KMS-11 (cell line): Measurements from ENCODE around the gene CUEDC1.

ENCODE experiments used
- H2AFZ ChIP-seq: fragments of 200-600 bp; sonication (generic); 2 replicates; pipeline ENCODE4 v1.6.1; 2016; ENCODE audit warnings: antibody characterized with exemption, mixed run types, low read depth
- H3K27ac ChIP-seq: fragments of 200-600 bp; sonication (generic); 2 replicates; pipeline ENCODE4 v1.6.1; 2016; ENCODE audit warnings: mild to moderate bottlenecking, mixed run types
- H3K27me3 ChIP-seq: fragments of 200-600 bp; sonication (generic); 2 replicates; pipeline ENCODE4 v1.6.1; 2017; ENCODE audit warnings: mild to moderate bottlenecking, low read depth, mixed run types, moderate library complexity; ENCODE audit not compliant: insufficient read depth
- H3K36me3 ChIP-seq: fragments of 200-600 bp; sonication (generic); 2 replicates; pipeline ENCODE4 v1.6.1; 2017; ENCODE audit warnings: mild to moderate bottlenecking, mixed run types; ENCODE audit not compliant: insufficient read depth
- H3K4me1 ChIP-seq: fragments of 200-600 bp; sonication (generic); 2 replicates; pipeline ENCODE4 v1.6.1; 2016; ENCODE audit warnings: mild to moderate bottlenecking, low read depth, mixed run types; ENCODE audit not compliant: poor library complexity, severe bottlenecking
- H3K4me2 ChIP-seq: fragments of 200-600 bp; sonication (generic); 2 replicates; pipeline ENCODE4 v1.7.0; 2016; ENCODE audit warnings: mild to moderate bottlenecking, mixed run types
- H3K4me3 ChIP-seq: fragments of 200-600 bp; sonication (generic); IDR thresholded peaks from 2 replicates; pipeline ENCODE4 v1.6.1; 2017; ENCODE audit warnings: low read depth, low read length, mixed read lengths; ENCODE audit not compliant: insufficient read depth
- H3K79me2 ChIP-seq: fragments of 200-600 bp; sonication (generic); 2 replicates; pipeline ENCODE4 v1.6.1; 2016; ENCODE audit warnings: low read depth, mixed run types; ENCODE audit not compliant: insufficient read depth
- H3K9ac ChIP-seq: fragments of 200-600 bp; sonication (generic); 2 replicates; pipeline ENCODE4 v1.6.1; 2016; ENCODE audit warnings: mild to moderate bottlenecking, mixed run types
- H4K20me1 ChIP-seq: fragments of 200-600 bp; sonication (generic); 2 replicates; pipeline ENCODE4 v1.6.1; 2016; ENCODE audit warnings: mild to moderate bottlenecking, mixed run types; ENCODE audit not compliant: insufficient read depth
- CTCF ChIP-seq: fragments of 200-600 bp; sonication (generic); conservative IDR thresholded peaks from 2 replicates; pipeline ENCODE4 v1.6.1; 2017; ENCODE audit warnings: low read depth, mild to moderate bottlenecking, antibody characterized with exemption, low read length, moderate library complexity, mixed read lengths

The CUEDC1 gene

GRCh38 chr17:57876023-57876865 is 79.0 kb downstream of the CUEDC1 start:
- Histone ChIP-seq H2AFZ (peak overlapping the region; percentile 41), H3K9ac (peak overlapping the region; percentile 82; the same call in 1 of the 2 replicates), H3K4me2 (peak overlapping the region; percentile 98)

GRCh38 chr17:57875290-57876022 is 79.8 kb downstream of the CUEDC1 start:
- Histone ChIP-seq H3K4me3 (peak overlapping the region; percentile 50), H3K4me1 (peaks cover 57% of the 10 kb centered on the region), H3K4me2 (peak overlapping the region; percentile 98)

More at GRCh38 chr17:57876023-57876865, 79.0 kb downstream of the CUEDC1 start:
- Histone ChIP-seq H3K4me1 (peaks cover 57% of the 10 kb centered on the region), H4K20me1 (no peaks in the 10 kb centered on the region), H3K27me3 (no peaks in the 10 kb centered on the region), H3K36me3 (no peaks in the 10 kb centered on the region), H3K27ac (peak overlapping the region; percentile 88), H3K4me3 (no peak overlapping the region), H3K79me2 (no peaks in the 10 kb centered on the region)
- TF ChIP-seq CTCF, result no peak

GRCh38 chr17:57874434-57875289 is 80.5 kb downstream of the CUEDC1 start:
- H3K36me3 ChIP-seq, result no peaks in the 10 kb centered on the region
- H4K20me1 ChIP-seq, result no peaks in the 10 kb centered on the region
- H2AFZ ChIP-seq, result peak overlapping the region; percentile 41
- H3K4me2 ChIP-seq, result peak overlapping the region; percentile 98
- H3K27ac ChIP-seq, result peak overlapping the region; percentile 88
- H3K4me1 ChIP-seq, result peaks cover 57% of the 10 kb centered on the region
- H3K79me2 ChIP-seq, result no peaks in the 10 kb centered on the region
- H3K27me3 ChIP-seq, result no peaks in the 10 kb centered on the region
- peak overlapping the region; percentile 82 for H3K9ac ChIP-seq
- H3K4me3 ChIP-seq, result peak overlapping the region; percentile 50
- TF ChIP-seq CTCF, result no peak

More at GRCh38 chr17:57875290-57876022, 79.8 kb downstream of the CUEDC1 start:
- peak; percentile 79 for TF ChIP-seq CTCF
- H3K79me2 ChIP-seq, result no peaks in the 10 kb centered on the region
- H2AFZ ChIP-seq, result peak overlapping the region; percentile 41
- H3K27ac ChIP-seq, result peak overlapping the region; percentile 88
- H3K9ac ChIP-seq, result peak overlapping the region; percentile 82
- no peaks in the 10 kb centered on the region for H3K36me3 ChIP-seq
- H3K27me3 ChIP-seq, result no peaks in the 10 kb centered on the region
- H4K20me1 ChIP-seq, result no peaks in the 10 kb centered on the region

GRCh38 chr17:57874058-57874419 is 81.2 kb downstream of the CUEDC1 start:
- no peak for TF ChIP-seq CTCF
- H3K79me2 ChIP-seq, result no peaks in the 10 kb centered on the region
- no peaks in the 10 kb centered on the region for H4K20me1 ChIP-seq
- no peak overlapping the region for H3K4me3 ChIP-seq
- H3K27me3 ChIP-seq, result no peaks in the 10 kb centered on the region
- peaks cover 57% of the 10 kb centered on the region for H3K4me1 ChIP-seq
- H3K27ac ChIP-seq, result peak overlapping the region; percentile 88
- H3K9ac ChIP-seq, result peak overlapping the region; percentile 82
- peak overlapping the region; percentile 41 for H2AFZ ChIP-seq
- H3K36me3 ChIP-seq, result no peaks in the 10 kb centered on the region
- H3K4me2 ChIP-seq, result peak overlapping the region; percentile 98
